Uterus (tissue), 2 donors: ENCODE data around the gene PANK2.

ENCODE experiments used
- POLR2A ChIP-seq, 2 donors: fragments of 450-650 bp; IDR thresholded peaks; one replicate each; pipeline ENCODE4 v1.6.1; 2016; ENCODE audit warnings: antibody characterized with exemption in 2 of 2, mild to moderate bottlenecking in 1 of 2, moderate library complexity in 1 of 2
- TF ChIP-seq, protein P1 (sequence below), 4 experiments: fragments of 200-600 bp in 2 of 4; fragments of 450-650 bp in 2 of 4; sonication (generic) in 2 of 4; IDR thresholded peaks; one replicate each; pipeline ENCODE4 v1.5.1; 2016 to 2019; ENCODE audit warnings: antibody characterized with exemption in 4 of 4, mild to moderate bottlenecking in 2 of 4, moderate library complexity in 1 of 4

GRCh38 chr20:3911956-3912355 is 22.8 kb downstream of the PANK2 start:
- TF ChIP-seq POLR2A (IDR thresholded peaks at IDR 0.05) = no peak
- TF ChIP-seq, protein P1, sequence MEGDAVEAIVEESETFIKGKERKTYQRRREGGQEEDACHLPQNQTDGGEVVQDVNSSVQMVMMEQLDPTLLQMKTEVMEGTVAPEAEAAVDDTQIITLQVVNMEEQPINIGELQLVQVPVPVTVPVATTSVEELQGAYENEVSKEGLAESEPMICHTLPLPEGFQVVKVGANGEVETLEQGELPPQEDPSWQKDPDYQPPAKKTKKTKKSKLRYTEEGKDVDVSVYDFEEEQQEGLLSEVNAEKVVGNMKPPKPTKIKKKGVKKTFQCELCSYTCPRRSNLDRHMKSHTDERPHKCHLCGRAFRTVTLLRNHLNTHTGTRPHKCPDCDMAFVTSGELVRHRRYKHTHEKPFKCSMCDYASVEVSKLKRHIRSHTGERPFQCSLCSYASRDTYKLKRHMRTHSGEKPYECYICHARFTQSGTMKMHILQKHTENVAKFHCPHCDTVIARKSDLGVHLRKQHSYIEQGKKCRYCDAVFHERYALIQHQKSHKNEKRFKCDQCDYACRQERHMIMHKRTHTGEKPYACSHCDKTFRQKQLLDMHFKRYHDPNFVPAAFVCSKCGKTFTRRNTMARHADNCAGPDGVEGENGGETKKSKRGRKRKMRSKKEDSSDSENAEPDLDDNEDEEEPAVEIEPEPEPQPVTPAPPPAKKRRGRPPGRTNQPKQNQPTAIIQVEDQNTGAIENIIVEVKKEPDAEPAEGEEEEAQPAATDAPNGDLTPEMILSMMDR (IDR thresholded peaks at IDR 0.05) = no peak
